GM23248 (cell line): Measurements from ENCODE around the gene HRH3.

ENCODE experiments used
- EZH2 ChIP-seq: fragments of 200-600 bp; sonication (generic); IDR thresholded peaks from 2 replicates; pipeline ENCODE4 v1.6.1; 2018; ENCODE audit warnings: antibody characterized with exemption, mild to moderate bottlenecking; ENCODE audit not compliant: insufficient read depth, poor library complexity, severe bottlenecking
- EZH2phosphoT487 ChIP-seq: fragments of 200-600 bp; sonication (generic); IDR thresholded peaks from 2 replicates; pipeline ENCODE4 v1.6.1; 2018; ENCODE audit warnings: antibody characterized with exemption, moderate library complexity, mild to moderate bottlenecking, low read depth; ENCODE audit not compliant: insufficient read depth

DNA sequence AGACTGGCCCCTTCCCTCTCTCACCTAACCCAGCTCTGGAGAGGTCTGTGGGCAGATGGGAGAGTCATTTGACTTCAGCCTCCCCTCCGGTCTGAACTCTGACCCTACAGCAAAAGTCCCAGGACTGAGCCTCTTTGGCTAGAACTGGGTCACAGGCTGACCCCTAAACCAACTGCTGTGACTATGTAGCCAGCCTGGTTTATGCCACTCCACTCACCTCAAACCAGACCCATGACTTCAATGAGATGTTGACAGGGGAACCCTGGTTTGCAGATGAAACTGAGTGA, 17.4 kb upstream of the HRH3 start:
- no peak for TF ChIP-seq EZH2
- TF ChIP-seq EZH2phosphoT487: no peak
